ENCODE measurements around the gene DRAP1.
"Not testable (repeated sequence)": the region's sequence is repeated elsewhere in the genome, so short reads cannot be mapped to it uniquely, and the experiment has no call there.

DRAP1 gene

GRCh38 chr11:65947603-65948125 is 28.4 kb downstream of the DRAP1 start:
- CTCF ChIA-PET = interaction anchor here (1.5 to 1.8 kb wide), 2 partner anchors 13 to 63 kb away, joined by 5 to 10 read pairs; no protein-coding TSS in a partner anchor
- no peak for TF ChIP-seq CTCF (IDR thresholded peaks at IDR 0.05; ENCODE audit: insufficient read depth, low read length, missing control alignments)
- POLR2A ChIA-PET = no interaction called here
- no peak overlapping the region for H3K4me3 ChIP-seq (ENCODE audit: low read depth, low read length)
- DNase-seq (ENCODE audit: low read depth, low spot score) = no peak

GRCh38 chr11:65950711-65951110 is 31.5 kb downstream of the DRAP1 start:
- CTCF ChIA-PET; H3K4me3 ChIP-seq (ENCODE audit: low read depth, low read length); DNase-seq (ENCODE audit: low read depth, low spot score); POLR2A ChIA-PET: not testable (repeated sequence)

- POLR2A ChIA-PET; DNase-seq (ENCODE audit: low read depth, low spot score); H3K4me3 ChIP-seq (ENCODE audit: low read depth, low read length): not testable (repeated sequence)
- CTCF ChIA-PET = interaction anchor here (1.1 to 1.4 kb wide), 2 partner anchors 62 to 67 kb away, joined by 3 to 4 read pairs; no protein-coding TSS in a partner anchor
Measured at GRCh38 chr11:65951641-65952040, 32.4 kb downstream of the DRAP1 start.

- TF ChIP-seq CTCF (IDR thresholded peaks at IDR 0.05; ENCODE audit: insufficient read depth, low read length, missing control alignments) = no peak
- no peak for DNase-seq (ENCODE audit: low read depth, low spot score)
- CTCF ChIA-PET = interaction anchor here (1.1 to 1.4 kb wide), 2 partner anchors 63 to 67 kb away, joined by 3 to 4 read pairs; no protein-coding TSS in a partner anchor
- POLR2A ChIA-PET = no interaction called here
- no peak overlapping the region for H3K4me3 ChIP-seq (ENCODE audit: low read depth, low read length)
Measured at GRCh38 chr11:65952052-65952521, 32.9 kb downstream of the DRAP1 start.

- no peak overlapping the region for H3K4me3 ChIP-seq (ENCODE audit: low read depth, low read length)
- POLR2A ChIA-PET = no interaction called here
- no peak for TF ChIP-seq CTCF (IDR thresholded peaks at IDR 0.05; ENCODE audit: insufficient read depth, low read length, missing control alignments)
- DNase-seq (ENCODE audit: low read depth, low spot score) = no peak
- CTCF ChIA-PET = interaction anchor here (1.0 kb wide), 1 partner anchor 69 kb away, joined by 5 read pairs; no protein-coding TSS in a partner anchor
Measured at GRCh38 chr11:65953471-65953870, 34.2 kb downstream of the DRAP1 start.

GRCh38 chr11:65954771-65955170 is 35.5 kb downstream of the DRAP1 start:
- TF ChIP-seq CTCF (IDR thresholded peaks at IDR 0.05; ENCODE audit: insufficient read depth, low read length, missing control alignments) = no peak
- no peak for DNase-seq (ENCODE audit: low read depth, low spot score)
- no peak overlapping the region for H3K4me3 ChIP-seq (ENCODE audit: low read depth, low read length)
- POLR2A ChIA-PET = interaction anchor here (1.0 kb wide), 1 partner anchor 66 kb away, joined by 4 read pairs; no protein-coding TSS in a partner anchor
- CTCF ChIA-PET = interaction anchor here (0.8 to 0.9 kb wide), 2 partner anchors 66 kb away, joined by 3 to 4 read pairs; partner anchors contain the start of gene FIBP

GRCh38 chr11:65958291-65958690 is 39.1 kb downstream of the DRAP1 start:
- DNase-seq (ENCODE audit: low read depth, low spot score) = no peak
- H3K4me3 ChIP-seq (ENCODE audit: low read depth, low read length) = no peak overlapping the region
- ChIA-PET CTCF (interaction anchor here (0.9 to 44.9 kb wide), 3 partner anchors 30 to 98 kb away, joined by 4 to 1090 read pairs (median 5); partner anchors contain the start of genes CCDC85B, CTSW, EFEMP2 and FIBP), POLR2A (no interaction called here)
- no peak for TF ChIP-seq CTCF (IDR thresholded peaks at IDR 0.05; ENCODE audit: insufficient read depth, low read length, missing control alignments)

Measured in AG04449 (cell line).